NT2/D1 (cell line): ENCODE results near the gene MRC2.
"Not testable (repeated sequence)": the region's sequence is repeated elsewhere in the genome, so short reads cannot be mapped to it uniquely, and the experiment has no call there.

Experiments used
- DNase-seq: peaks from one replicate; pipeline ENCODE4 v3.0.0-alpha.2; 2011; ENCODE audit warnings: low read depth, low spot score
- H3K27me3 ChIP-seq: 2 replicates; pipeline ENCODE4 v1.6.0; 2011; ENCODE audit warnings: mild to moderate bottlenecking; ENCODE audit not compliant: insufficient read length, insufficient read depth
- H3K36me3 ChIP-seq: 2 replicates; pipeline ENCODE4 v1.6.1; 2011; ENCODE audit warnings: mild to moderate bottlenecking, low read length, mixed read lengths; ENCODE audit not compliant: insufficient read depth, insufficient read length
- H3K4me1 ChIP-seq: 2 replicates; pipeline ENCODE4 v1.5.1; 2011; ENCODE audit not compliant: insufficient read depth, insufficient read length
- H3K4me3 ChIP-seq: 2 replicates; pipeline ENCODE4 v1.5.1; 2011; ENCODE audit warnings: low read depth; ENCODE audit not compliant: insufficient read length
- H3K9ac ChIP-seq: 2 replicates; pipeline ENCODE4 v1.6.0; 2011; ENCODE audit warnings: low read depth; ENCODE audit not compliant: insufficient read length
- H3K9me3 ChIP-seq: 2 replicates; pipeline ENCODE4 v1.5.1; 2011; ENCODE audit warnings: mild to moderate bottlenecking, low read length; ENCODE audit not compliant: insufficient read depth
- SUZ12 ChIP-seq: IDR thresholded peaks from 2 replicates; pipeline ENCODE4 v1.6.1; 2011; ENCODE audit not compliant: insufficient read length, insufficient read depth; ENCODE audit errors: extremely low read depth
- YY1 ChIP-seq: IDR thresholded peaks from 2 replicates; pipeline ENCODE4 v1.6.1; 2011; ENCODE audit not compliant: insufficient read length, insufficient read depth
- ZNF274 ChIP-seq: IDR thresholded peaks from 2 replicates; pipeline ENCODE4 v1.6.1; 2011; ENCODE audit warnings: mild to moderate bottlenecking, low read depth, low read length

The MRC2 gene

GRCh38 chr17:62693616-62694409 lies 66.3 kb downstream of the MRC2 start:
- peak overlapping the region; percentile 24 for H3K9ac ChIP-seq
- TF ChIP-seq YY1 (no peak), SUZ12 (no peak), ZNF274 (no peak)
- peaks cover 20% of the 10 kb centered on the region for H3K36me3 ChIP-seq
- H3K4me3 ChIP-seq = no peak overlapping the region
- peaks cover 16% of the 10 kb centered on the region for H3K4me1 ChIP-seq
- DNase-seq = no peak
- no peaks in the 10 kb centered on the region for H3K9me3 ChIP-seq
- H3K27me3 ChIP-seq = no peaks in the 10 kb centered on the region

- DNase-seq, H3K9me3 ChIP-seq, H3K4me3 ChIP-seq, H3K27me3 ChIP-seq: not testable (repeated sequence)
- peaks cover 14% of the 10 kb centered on the region for H3K4me1 ChIP-seq
- H3K9ac ChIP-seq = peak overlapping the region; percentile 26
- H3K36me3 ChIP-seq = peaks cover 16% of the 10 kb centered on the region
Measured at GRCh38 chr17:62695093-62695738, 67.7 kb downstream of the MRC2 start.

- Histone ChIP-seq H3K36me3 (peaks cover 5% of the 10 kb centered on the region), H3K9me3 (no peaks in the 10 kb centered on the region), H3K9ac (no peak overlapping the region), H3K4me3 (no peak overlapping the region), H3K27me3 (peaks cover 6% of the 10 kb centered on the region), H3K4me1 (peaks cover 13% of the 10 kb centered on the region)
- no peak for DNase-seq
- TF ChIP-seq YY1 (no peak), SUZ12 (no peak), ZNF274 (no peak)
Measured at GRCh38 chr17:62696256-62696655, 68.8 kb downstream of the MRC2 start.

- no peaks in the 10 kb centered on the region for H3K9me3 ChIP-seq
- peaks cover 2% of the 10 kb centered on the region for H3K36me3 ChIP-seq
- no peak overlapping the region for H3K4me3 ChIP-seq
- H3K9ac ChIP-seq = no peak overlapping the region
- no peak for DNase-seq
- peaks cover 11% of the 10 kb centered on the region for H3K27me3 ChIP-seq
- TF ChIP-seq ZNF274 (no peak), YY1 (no peak), SUZ12 (no peak)
- peaks cover 13% of the 10 kb centered on the region for H3K4me1 ChIP-seq
Measured at GRCh38 chr17:62696726-62697490, 69.4 kb downstream of the MRC2 start.

GRCh38 chr17:62698459-62698858 lies 71.0 kb downstream of the MRC2 start:
- peaks cover 19% of the 10 kb centered on the region for H3K4me1 ChIP-seq
- H3K36me3 ChIP-seq, DNase-seq, H3K9ac ChIP-seq, H3K4me3 ChIP-seq, H3K9me3 ChIP-seq: not testable (repeated sequence)
- H3K27me3 ChIP-seq = peaks cover 24% of the 10 kb centered on the region

- H3K9ac ChIP-seq = no peak overlapping the region
- H3K4me1 ChIP-seq = peaks cover 17% of the 10 kb centered on the region
- H3K36me3 ChIP-seq = no peaks in the 10 kb centered on the region
- H3K27me3 ChIP-seq = peaks cover 47% of the 10 kb centered on the region
- DNase-seq = no peak
- TF ChIP-seq YY1 (no peak), SUZ12 (no peak), ZNF274 (no peak)
- no peaks in the 10 kb centered on the region for H3K9me3 ChIP-seq
- no peak overlapping the region for H3K4me3 ChIP-seq
Measured at GRCh38 chr17:62700964-62701705, 73.7 kb downstream of the MRC2 start.

GRCh38 chr17:62701706-62702085 lies 74.2 kb downstream of the MRC2 start:
- Histone ChIP-seq H3K27me3 (peaks cover 53% of the 10 kb centered on the region), H3K36me3 (no peaks in the 10 kb centered on the region), H3K9ac (no peak overlapping the region), H3K4me1 (peaks cover 18% of the 10 kb centered on the region), H3K9me3 (no peaks in the 10 kb centered on the region), H3K4me3 (no peak overlapping the region)
- TF ChIP-seq YY1 (no peak), SUZ12 (no peak), ZNF274 (no peak)
- no peak for DNase-seq
